HG03378 (cell line): Measurements from ENCODE around the gene KDM5B.
"Not testable (repeated sequence)": the region's sequence is repeated elsewhere in the genome, so short reads cannot be mapped to it uniquely, and the experiment has no call there.

Source experiments
- ATAC-seq: cut with Tn5 transposase; IDR thresholded peaks from one replicate; pipeline ENCODE4 v1.9.1; 2021; ENCODE audit warnings: mild to moderate bottlenecking, moderate library complexity; ENCODE audit not compliant: unreplicated experiment

KDM5B gene

DNA sequence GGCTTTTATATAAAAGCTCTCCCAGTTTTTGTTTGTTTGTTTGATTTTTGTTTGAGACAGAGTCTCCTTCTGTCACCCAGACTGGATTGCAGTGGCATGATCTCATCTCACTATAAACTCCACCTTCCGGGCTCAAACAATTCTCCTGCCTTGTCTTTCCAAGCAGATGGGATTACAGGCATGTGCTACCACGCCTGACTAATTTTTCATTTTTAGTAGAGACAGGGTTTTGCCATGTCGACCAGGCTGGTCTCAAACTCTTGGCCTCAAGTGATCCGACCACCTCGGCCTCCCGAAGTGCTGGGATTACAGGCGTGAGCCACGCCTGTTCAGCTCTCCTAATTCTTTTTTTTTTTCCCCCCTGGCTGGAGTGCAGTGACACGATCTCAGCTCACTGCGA is 6.9 kb upstream of the KDM5B start:
- ATAC-seq: no peak

DNA sequence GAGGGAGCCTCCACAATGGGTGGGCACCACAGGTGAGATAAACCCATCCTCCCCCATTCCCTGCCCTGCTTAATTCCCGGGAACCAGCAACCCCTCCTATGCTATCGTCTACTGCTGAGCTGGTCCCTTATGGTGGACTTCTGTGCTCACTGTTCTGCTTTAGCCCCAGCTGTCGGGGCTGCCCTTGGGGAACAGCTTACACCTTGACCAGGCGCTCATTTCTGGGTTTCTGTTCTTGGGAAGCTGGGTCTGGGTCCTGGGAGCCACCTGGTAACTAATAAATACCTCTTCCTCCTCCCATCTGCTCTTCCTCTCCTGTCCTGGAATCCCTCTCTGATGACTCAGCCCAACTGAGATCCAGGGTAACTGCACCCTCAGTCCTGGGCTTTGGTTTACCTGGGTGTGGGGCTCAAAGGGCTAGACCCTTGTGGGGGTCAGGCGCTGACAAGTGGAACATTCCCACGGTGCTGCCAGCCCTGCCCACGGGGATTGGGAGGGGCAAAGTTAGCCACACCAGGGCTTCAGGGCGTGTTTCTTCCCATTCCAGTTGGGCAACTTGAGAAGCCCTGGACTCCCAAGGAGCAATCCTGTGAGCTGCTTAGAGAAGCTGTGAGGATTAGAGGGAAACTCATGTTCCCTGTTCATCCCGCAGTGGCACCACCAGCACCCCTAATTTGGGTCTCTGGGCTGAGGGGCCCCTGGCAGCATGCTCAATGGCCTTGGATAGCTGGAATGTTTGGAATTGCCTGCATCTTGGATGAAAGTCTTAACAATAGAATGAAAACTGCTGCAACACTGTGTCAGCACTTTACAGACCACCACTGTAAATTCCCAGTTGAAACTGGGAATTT is 4.2 kb upstream of the KDM5B start:
- ATAC-seq: no peak

DNA sequence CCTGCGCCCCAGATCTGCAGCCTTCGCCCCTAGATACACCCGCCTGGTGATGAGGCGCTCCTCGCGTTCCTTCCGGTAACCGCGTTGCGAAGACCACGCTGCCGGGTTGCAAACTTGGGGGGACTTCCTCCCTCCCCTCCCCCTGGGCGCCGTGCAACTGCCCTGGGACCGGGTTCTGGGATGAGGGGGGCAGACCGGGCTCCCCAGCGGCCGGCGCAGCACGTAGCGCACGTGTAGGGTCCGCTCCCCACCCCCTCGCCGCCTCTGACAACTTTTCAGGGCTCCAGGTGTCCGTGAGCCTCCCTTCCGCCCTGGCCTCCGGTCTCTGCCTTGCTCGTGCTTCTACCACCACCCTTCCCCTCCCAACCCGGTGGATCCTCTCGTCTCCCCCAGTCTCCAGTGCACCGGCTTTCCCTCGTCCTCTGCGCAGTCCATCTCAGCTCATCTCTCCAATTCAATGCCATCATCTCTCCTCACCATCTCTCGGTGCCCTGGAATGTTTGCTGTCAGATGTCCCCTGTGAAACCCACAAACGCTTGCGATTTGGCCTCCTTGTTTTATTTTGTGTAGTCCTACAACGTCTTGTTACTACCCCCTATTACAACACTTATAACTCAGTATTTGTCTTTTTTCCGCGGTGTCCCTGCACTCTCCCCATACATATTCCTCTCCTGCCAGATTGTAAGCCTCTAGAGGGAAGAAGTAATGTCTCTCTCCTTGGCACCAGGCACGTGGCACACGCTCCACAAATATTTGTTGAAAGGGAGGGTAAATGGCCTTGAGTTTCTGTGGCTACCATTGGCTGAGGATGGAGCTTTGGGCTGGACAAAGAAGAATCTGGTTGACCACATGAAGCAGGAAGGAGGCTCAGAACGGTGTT is 3.3 kb upstream of the KDM5B start:
- ATAC-seq: no peak

DNA sequence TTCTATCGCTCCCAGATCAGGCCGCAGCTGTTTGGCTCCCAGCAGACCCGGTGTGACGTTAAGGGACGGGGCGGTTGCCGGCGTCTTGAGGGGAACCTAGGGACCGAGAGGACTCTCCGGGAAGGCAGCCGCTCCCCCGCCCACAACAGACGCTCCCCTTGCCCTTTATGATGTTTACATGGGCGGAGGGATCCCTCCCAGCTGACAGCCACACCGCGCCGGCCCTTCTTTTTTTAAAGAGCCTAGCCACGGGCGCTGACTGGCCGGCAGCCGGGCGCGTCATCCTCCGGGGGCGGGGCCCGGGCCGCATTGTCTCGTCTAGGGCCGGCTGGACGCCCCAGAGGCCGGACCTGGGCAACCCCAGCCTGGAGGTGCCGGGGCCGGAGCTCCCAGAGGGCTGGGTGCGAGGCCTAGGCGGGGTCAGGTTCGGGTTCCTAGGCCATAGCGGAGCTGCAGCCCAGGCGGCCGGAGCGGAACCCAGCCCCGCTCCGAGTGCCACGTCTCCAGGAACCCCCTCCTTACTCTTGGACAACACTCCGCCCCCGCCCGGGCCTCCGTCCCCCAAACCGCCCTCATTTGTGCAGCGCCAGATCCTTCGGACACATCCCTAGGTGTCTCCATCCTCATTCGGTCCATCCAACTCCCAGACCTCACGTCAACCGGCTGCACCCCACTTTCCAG is 2.5 kb upstream of the KDM5B start, which contains the start of gene PCAT6:
Gene PCAT6 (plus strand): TSS at position 340 of the 681 bp plus-strand sequence.
- ATAC-seq: peak; percentile 42

DNA sequence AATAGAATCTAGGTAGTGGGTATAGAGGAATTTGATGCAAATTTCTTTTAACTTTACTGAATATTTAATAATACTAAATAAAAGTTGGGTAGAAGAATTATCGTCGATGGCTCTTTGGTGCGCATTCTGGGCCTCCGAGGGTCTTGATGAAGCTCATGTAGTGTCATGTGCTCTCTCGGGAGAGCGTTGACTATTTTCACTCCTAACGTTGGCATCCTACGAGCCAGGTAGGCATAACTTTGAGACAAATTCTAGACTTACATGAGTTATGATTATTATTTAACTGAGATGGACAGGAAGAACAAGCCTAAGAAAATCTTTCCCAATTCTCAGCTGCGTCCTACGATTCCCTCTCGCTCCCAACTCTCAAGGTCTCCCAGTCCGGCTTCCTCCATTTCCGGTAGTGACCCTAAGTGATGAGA is 2.0 kb upstream of the KDM5B start:
- ATAC-seq: no peak

DNA sequence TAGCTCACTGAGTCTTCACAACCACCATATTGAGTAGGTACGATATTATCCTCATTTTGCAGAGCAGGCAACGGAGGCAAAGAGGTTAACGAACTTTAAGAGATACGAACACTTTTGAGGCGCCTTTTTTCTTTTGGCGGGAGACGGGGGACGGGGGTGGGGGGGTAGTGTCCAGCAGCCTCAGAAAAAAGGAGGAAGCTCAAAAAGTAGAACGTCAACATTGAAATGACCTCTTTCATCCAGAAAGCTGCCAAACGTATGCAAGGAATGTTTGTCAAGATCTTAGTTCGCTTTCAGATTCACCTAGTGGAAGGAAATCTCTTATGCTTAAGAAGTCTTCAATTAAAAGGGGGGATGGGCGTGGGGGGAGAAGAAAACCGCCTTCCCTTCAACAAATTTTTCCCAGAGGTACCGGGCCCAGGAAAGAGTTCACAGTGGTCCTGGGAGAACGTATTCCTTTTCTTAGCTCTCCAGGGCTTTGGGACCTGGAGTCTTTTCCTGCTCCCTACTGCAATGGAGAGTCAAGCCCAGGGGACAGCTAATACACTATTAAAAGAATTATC is 1.5 kb upstream of the KDM5B start:
- no peak for ATAC-seq

DNA sequence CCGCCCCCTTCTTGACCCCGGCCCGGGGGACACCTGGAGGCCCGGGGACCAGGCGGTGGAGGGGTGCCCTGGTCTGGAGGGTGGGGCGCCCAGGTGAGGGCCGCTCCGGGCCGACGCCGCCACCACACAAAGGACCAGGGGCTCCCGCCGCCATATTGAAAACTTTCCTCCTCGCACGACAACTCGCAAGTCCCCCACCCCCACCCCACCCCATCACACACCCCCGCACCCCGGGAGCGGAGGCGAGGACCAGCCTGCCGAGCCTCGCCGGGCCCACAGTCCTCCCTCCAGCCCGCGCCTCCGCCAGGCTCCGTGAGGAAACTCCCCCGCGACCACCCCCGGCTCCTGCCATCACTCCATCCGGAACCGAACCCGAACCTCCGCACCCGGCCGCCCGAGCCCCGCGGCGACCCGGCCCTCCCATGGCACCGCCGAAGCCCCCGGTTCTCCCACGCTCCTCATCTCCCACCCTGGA is 733 bp downstream of the KDM5B start:
- ATAC-seq: no peak

DNA sequence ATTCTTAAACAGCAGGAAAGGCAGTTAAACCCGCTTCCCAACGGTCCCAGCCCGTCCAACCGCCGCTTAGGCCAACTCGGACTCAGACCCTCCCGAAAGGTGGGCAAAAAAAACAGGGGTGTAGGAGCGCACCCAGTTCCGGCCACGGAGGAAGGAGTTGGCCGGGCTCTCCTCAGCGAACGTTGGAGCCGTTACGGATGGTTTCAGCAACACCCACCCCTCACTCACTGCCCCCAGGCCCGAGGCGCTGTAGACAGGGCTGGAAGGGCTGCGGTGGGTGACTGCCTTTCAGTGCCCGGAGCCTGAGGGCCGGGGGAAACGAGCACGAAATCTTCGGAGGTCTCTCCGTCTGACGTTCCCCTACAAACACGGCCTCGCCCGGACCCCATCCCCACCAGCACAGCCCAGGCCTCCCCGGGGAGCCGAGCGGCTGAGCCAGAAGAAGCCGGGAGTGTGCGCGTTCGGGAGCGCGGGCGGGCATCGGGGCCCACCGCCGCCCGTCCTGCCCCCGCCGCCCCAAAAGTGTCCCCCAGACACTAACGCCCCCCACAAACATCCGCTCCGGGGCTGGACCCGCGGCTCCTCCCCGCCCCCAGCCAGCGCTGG is 1.3 kb downstream of the KDM5B start:
- no peak for ATAC-seq

DNA sequence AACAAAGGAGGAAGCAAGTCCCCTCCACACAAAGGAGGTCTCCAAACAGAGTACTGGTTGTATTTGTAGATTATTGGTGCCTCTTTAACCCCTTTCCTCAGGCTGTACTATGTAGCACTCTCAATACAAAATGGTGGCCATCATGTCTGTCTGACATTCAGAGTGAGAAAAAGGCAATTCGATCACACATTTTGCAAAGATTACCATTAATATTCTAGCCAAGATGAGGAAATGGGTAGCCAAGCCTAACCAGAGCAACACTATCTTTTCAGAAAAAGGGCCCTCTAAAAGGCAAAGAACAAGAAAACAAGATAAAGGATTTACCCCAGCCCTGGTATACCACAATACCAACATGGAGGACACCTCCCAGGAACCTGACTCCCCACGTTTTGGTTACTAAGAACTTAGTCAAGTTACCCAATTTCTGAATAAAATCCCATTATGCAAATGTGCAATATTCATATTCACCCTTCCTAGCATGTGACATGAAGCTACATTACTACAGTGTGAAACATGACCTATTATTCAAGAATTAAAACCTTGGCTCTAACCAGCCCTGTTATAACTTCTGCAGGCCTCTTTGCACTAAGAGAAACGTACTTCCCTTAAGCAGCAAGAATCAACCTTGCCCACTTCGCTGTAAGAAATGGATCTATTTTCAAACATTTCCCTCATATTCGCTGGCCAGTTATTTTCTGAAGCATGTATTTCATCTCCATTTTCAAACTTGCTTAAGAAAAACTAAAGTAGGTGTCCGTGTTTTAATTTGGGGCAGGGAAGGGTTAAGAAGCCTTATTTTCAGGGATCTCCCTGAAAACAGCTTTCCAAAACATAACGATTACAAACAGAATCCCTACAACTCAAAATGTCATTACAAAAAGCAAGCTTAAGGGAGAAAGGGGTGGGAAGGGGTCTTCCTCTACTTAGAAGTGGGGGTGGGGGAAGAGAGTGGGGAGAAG is 2.1 kb downstream of the KDM5B start:
- ATAC-seq: no peak

DNA sequence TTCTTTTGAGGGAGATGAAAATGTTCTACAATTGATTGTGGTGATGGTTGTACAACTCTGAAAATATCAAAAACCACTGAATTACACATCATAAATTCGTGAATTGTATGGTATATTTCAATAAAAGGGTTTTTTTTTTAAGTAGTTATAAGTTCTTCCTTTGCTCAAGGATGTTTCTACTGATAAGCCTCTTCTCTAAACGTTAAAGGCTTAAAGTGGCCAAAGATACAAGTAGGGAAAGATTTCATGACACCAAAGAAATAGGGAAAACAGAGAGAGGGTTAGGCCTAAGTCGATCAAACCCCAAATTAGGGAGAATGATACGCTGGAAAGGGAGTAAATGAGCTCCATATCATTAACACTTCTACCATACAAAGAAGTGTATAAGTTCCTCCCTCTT is 4.1 kb downstream of the KDM5B start:
- ATAC-seq: no peak

DNA sequence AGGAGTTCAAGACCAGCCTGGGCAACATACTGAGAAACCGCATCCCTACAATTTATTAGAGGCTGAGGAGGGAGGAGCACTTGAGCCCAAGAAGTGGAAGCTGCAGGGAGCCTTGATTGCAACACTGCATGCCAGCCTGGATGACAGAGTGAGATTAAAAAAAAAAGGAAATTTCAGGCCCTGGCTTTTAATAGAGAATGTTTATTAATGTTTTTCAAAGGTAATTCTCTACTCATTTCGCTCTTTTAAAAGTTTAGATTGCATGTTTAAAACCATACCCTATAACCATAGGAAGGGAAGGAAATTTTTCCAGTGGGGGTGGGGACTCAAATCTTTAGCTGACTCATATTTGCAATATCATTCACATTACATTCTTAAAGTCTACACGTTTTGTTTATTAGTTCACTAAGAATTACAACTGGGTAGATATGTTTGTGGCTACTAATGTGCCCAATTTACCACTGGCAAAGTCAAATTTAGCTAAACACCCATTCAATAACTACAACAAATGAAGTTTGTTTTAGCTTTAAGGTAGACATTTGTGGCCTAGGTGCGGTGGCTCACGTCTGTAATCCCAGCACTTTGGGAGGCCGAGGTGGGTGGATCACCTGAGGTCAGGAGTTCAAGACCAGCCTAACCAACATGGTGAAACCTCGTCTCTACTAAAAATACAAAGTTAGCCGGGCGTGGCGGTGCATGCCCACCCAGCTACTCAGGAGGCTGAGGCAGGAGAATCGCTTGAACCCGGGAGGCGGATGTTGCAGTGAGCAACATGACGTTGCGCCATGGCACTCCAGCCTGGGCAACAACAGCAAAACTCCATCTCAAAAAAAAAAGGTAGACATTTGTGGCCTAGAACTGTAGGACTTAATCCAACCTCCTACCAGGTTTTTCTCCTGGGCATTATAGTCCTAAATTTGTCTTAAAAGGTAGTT is 5.0 kb downstream of the KDM5B start:
- ATAC-seq: no peak

DNA sequence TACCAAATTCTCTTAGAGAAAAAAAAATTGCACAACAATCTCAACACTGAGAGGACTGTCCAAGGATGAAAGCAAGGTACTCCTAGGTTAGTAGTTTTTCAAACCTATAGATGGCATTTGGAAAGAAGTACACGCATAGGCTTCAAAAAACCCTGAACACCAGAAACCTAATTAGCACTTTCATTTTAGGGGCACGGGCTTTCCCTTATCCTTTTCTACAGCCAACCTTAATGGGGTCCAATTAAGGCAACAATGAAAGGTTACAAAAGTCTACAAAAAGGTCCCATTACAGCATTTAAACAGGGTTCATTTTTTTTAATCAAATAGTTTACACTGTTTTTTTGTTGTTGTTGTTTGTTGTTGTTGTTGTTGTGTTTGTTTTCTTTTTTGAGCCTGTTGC is 6.2 kb downstream of the KDM5B start:
- ATAC-seq: no peak

DNA sequence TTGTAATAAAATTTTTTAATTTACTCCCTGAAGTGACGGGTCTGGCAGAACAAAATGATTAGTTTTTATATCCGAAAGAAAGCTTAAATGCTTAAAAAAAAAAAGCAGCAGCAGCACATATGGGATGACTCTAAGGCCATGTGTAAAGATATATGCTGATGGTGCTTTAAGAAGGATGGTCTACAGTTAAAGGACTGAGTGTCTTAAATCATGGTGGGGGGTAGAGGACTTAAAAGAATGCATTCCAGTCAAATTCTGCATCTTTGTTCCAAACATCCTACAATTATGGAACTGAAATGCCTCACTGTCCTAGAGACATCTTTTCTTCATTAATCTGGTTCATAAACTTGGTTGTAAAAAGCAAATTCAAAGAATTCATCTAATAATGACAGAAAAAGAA is 7.0 kb downstream of the KDM5B start:
- no peak for ATAC-seq

DNA sequence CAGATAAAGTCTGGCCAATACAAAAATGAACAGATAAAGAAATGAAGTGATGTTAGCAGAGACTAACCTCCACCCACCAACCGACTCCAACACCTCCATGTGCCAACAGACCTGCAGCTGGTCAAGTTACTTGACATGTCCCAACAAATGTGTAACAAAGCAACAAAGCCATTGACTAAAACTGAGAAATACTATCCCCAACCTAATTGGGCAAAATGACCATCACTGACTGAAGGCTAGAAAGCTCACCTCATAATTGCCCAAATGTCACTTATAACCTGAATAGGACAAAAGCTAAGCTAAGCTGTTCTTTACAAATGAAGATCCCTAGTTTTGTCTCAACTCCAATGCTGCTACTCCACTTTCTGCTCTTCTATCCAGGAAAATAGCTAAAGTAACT is 7.5 kb downstream of the KDM5B start:
- ATAC-seq: no peak

DNA sequence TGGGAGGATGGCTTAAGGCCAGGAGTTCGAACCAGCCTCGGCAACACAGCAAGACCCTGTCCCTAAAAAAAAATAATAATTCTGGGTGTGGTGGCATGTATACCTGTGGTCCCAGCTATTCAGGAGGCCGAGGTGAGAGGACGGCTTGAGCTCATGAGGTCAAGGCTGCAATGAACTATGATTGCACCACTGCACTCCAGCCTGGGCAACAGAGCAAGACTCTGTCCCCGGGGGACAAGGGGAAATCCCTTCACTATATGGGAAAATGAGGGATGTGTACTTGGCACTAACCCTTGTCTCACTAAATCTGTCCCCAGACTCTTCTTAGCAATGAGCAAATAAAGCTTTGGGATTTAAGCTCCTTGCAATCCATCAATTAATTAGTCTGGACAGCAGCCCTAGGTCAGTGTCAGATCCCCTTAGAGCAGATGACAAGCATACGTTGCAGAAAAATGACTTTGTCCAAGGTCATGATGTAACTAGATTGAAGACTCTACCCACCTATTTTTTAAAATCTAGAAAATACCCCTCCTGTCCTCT is 9.4 kb downstream of the KDM5B start:
- ATAC-seq: no peak

DNA sequence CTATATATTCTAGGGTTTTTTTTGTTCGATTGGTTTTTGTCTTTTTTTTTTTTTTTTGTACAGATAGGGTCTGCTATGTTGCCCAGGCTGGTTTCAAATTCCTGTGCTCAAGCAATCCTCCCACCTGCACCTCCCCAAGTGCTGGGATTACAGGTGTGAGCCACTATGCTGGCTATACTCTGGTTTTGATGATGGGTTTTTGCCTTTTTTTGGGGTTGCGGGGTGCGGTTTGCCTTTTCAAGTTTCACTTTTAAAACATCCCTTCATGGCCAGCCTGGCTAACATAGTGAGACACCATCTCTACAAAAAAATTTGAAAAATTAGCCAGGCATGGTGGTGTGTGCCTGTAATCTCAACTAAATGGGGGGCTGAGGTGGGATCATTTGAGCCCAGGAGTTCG is 10.0 kb downstream of the KDM5B start:
- ATAC-seq: no peak

DNA sequence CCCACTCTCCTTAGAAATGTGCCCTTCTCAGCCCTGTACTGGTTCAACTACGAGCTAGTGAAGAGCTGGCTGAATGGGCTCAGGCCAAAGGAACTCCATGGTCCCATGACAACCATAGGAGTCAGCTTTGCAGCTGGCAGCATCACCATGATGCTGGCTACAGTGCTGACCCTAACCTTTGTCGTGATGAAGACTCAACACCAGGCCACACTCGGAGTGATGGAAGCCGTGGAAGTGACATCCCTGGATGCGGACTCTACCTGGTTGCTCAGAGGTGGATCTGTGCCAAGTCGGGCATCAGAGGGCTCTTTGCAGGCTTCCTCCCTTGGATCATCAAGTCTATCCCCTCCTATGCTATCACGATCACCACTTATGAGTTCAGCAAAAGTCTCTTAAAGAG is 11.6 kb downstream of the KDM5B start:
- ATAC-seq: no peak

DNA sequence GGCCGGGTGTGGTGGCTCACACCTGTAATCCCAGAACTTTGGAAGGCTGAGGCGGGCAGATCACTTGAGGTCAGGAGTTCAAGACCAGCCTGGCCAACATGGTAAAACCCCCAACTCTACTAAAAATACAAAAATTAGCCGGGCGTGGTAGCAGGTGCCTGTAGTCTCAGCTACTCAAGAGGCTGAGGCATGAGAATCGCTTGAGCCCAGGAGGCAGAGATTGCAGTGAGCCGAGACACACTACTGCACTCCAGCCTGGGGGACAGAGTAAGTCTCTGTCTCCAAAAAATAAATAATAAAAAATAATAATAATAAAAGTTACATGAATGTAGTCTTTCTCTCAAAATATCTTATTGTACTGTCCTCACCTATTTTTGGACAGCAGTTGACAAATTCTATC is 13.3 kb downstream of the KDM5B start:
- not testable (repeated sequence) for ATAC-seq
